Embryonic facial prominence (tissue), 1 donor: Measurements from ENCODE around the gene POLR3GL.

Experiments
- DNase-seq: peaks from one replicate; pipeline ENCODE4 v3.0.0-alpha.2; 2016; ENCODE audit errors: extremely low spot score

POLR3GL gene

GRCh38 chr1:145949219-145949618, 15.3 kb upstream of the POLR3GL start:
- DNase-seq, result no peak

- no peak for DNase-seq
These were observed 13.0 kb upstream of the POLR3GL start for GRCh38 chr1:145951526-145951925.

GRCh38 chr1:145952903-145953302, 11.6 kb upstream of the POLR3GL start:
- DNase-seq, result no peak

- DNase-seq, result no peak
These were observed 10.6 kb upstream of the POLR3GL start for GRCh38 chr1:145953861-145954260.

- no peak for DNase-seq
These were observed 9.1 kb upstream of the POLR3GL start for GRCh38 chr1:145955436-145955835.

GRCh38 chr1:145956361-145956760, 8.1 kb upstream of the POLR3GL start:
- DNase-seq, result no peak

- no peak for DNase-seq
These were observed 7.6 kb upstream of the POLR3GL start for GRCh38 chr1:145956781-145957442.

- peak; percentile 92 for DNase-seq
These were observed 6.8 kb upstream of the POLR3GL start, which contains the start of gene LIX1L for GRCh38 chr1:145957443-145958319. Gene LIX1L, minus strand, starts transcription at chr1:145958017. Its CDS starts 90 bp downstream, at chr1:145957927.

GRCh38 chr1:145958734-145959133, 5.8 kb upstream of the POLR3GL start:
- no peak for DNase-seq

- DNase-seq, result no peak
These were observed 5.2 kb upstream of the POLR3GL start for GRCh38 chr1:145959333-145959732.

- no peak for DNase-seq
These were observed 4.5 kb upstream of the POLR3GL start for GRCh38 chr1:145959957-145960467.

GRCh38 chr1:145960468-145961108, 3.9 kb upstream of the POLR3GL start:
- no peak for DNase-seq

GRCh38 chr1:145961109-145961424, 3.4 kb upstream of the POLR3GL start:
- DNase-seq, result no peak

GRCh38 chr1:145961425-145962156, 2.9 kb upstream of the POLR3GL start:
- no peak for DNase-seq

- DNase-seq, result no peak
These were observed 2.1 kb upstream of the POLR3GL start for GRCh38 chr1:145962157-145963102.

- no peak for DNase-seq
These were observed 1.0 kb upstream of the POLR3GL start for GRCh38 chr1:145963265-145964019.

GRCh38 chr1:145965119-145965744, 742 bp downstream of the POLR3GL start:
- DNase-seq, result no peak

GRCh38 chr1:145967288-145967687, 2.8 kb downstream of the POLR3GL start:
- DNase-seq, result no peak

GRCh38 chr1:145972580-145972979, 8.1 kb downstream of the POLR3GL start:
- no peak for DNase-seq
